ENCODE results near the gene FLNB.

FLNB gene

GRCh38 chr3:58153371-58153770 is 145.1 kb downstream of the FLNB start:
- H3K4me3 ChIP-seq (ENCODE audit: low read depth, low read length) = no peak overlapping the region
- no peak for TF ChIP-seq CTCF (IDR thresholded peaks at IDR 0.05; ENCODE audit: low read depth, low read length)
- DNase-seq (ENCODE audit: low read depth, low spot score) = no peak
- in situ Hi-C loops (cut with HindIII; ENCODE audit: low sequenced_read_pairs) = no loop called here

GRCh38 chr3:58154626-58155449 is 146.6 kb downstream of the FLNB start:
- no peak overlapping the region for H3K4me3 ChIP-seq (ENCODE audit: low read depth, low read length)
- no peak for TF ChIP-seq CTCF (IDR thresholded peaks at IDR 0.05; ENCODE audit: low read depth, low read length)
- in situ Hi-C loops (cut with HindIII; ENCODE audit: low sequenced_read_pairs) = no loop called here
- no peak for DNase-seq (ENCODE audit: low read depth, low spot score)

GRCh38 chr3:58155838-58156237 is 147.6 kb downstream of the FLNB start:
- H3K4me3 ChIP-seq (ENCODE audit: low read depth, low read length) = no peak overlapping the region
- no peak for DNase-seq (ENCODE audit: low read depth, low spot score)
- in situ Hi-C loops (cut with HindIII; ENCODE audit: low sequenced_read_pairs) = no loop called here
- no peak for TF ChIP-seq CTCF (IDR thresholded peaks at IDR 0.05; ENCODE audit: low read depth, low read length)

- in situ Hi-C loops (cut with HindIII; ENCODE audit: low sequenced_read_pairs) = no loop called here
- H3K4me3 ChIP-seq (ENCODE audit: low read depth, low read length) = no peak overlapping the region
- no peak for TF ChIP-seq CTCF (IDR thresholded peaks at IDR 0.05; ENCODE audit: low read depth, low read length)
- no peak for DNase-seq (ENCODE audit: low read depth, low spot score)
Observed at GRCh38 chr3:58157700-58158099, 149.5 kb downstream of the FLNB start.

- H3K4me3 ChIP-seq (ENCODE audit: low read depth, low read length) = no peak overlapping the region
- TF ChIP-seq CTCF (IDR thresholded peaks at IDR 0.05; ENCODE audit: low read depth, low read length) = no peak
- in situ Hi-C loops (cut with HindIII; ENCODE audit: low sequenced_read_pairs) = no loop called here
- no peak for DNase-seq (ENCODE audit: low read depth, low spot score)
Observed at GRCh38 chr3:58158442-58159153, 150.4 kb downstream of the FLNB start.

GRCh38 chr3:58160399-58160798 is 152.2 kb downstream of the FLNB start:
- DNase-seq (ENCODE audit: low read depth, low spot score) = no peak
- H3K4me3 ChIP-seq (ENCODE audit: low read depth, low read length) = no peak overlapping the region
- no peak for TF ChIP-seq CTCF (IDR thresholded peaks at IDR 0.05; ENCODE audit: low read depth, low read length)
- in situ Hi-C loops (cut with HindIII; ENCODE audit: low sequenced_read_pairs) = no loop called here

Measured in astrocyte of the spinal cord (primary cell).